Measurements from ENCODE around the gene B4GALT3. TPM values are rescaled to one million over a fixed set of nuclear protein-coding genes. Genes with fewer than 3 reads are reported as not detected.
A peak's percentile ranks its signal among the peaks of the same experiment; 100 is the strongest.

The B4GALT3 gene
- total and polyA plus RNA-seq, 9 of the 15 experiments (the other 6 are each of a cell fraction or from before 2014, with no cell fraction given), result 31.2 to 103 (median 46.1) TPM

DNA sequence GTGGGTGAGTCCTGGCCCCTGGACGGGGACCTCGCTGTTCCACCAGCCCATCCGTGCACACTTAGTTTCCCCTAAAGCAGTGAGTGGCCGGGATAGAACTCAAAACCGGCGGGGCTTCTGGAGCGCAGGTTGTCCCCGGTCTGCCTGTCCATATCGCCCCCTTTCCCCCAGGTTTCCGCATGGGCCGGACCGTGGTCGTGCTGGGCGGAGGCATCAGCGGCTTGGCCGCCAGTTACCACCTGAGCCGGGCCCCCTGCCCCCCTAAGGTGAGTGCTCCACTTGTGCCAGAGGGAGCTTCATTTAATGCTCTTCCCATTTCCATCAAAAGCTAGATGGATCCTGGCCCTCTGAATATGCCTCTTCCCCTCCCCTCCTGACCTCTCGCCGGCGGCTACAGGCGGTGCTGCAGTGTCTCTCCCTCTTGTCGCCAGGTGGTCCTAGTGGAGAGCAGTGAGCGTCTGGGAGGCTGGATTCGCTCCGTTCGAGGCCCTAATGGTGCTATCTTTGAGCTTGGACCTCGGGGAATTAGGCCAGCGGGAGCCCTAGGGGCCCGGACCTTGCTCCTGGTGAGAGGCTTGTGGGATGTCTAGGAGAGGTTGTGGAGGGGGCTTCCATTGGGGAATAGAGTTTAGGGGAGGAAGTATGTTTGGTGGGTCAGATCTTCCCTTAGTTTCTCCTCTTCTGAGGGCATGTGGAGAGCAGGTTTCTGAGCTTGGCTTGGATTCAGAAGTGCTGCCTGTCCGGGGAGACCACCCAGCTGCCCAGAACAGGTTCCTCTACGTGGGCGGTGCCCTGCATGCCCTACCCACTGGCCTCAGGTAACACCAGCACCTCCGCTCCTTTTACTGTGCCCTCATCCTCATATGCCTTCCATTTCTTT is 10.4 kb downstream of the B4GALT3 start (continued):
- TF ChIP-seq ATF6 (CRISPR knock-in tag; IDR thresholded peaks at IDR 0.05) (peak; percentile 78; the same call in 1 of the 2 replicates), GTF2E2 (tag; IDR thresholded peaks at IDR 0.05) (peak; percentile 40; the same call in 1 of the 2 replicates), ZNF224 (CRISPR knock-in tag; IDR thresholded peaks at IDR 0.05) (no peak), RB1 (IDR thresholded peaks at IDR 0.05; ENCODE audit: low read depth) (no peak), FOXK1 (CRISPR knock-in tag; IDR thresholded peaks at IDR 0.05; ENCODE audit: borderline replicate concordance) (0 out of 2 replicates have a peak, but pooled peaks have one; percentile 55), IRF9 (tag; IDR thresholded peaks at IDR 0.05) (no peak), PCBP2 (IDR thresholded peaks at IDR 0.05; ENCODE audit: low read depth, low read length, poor library complexity, severe bottlenecking) (no peak), BACH1 (tag; IDR thresholded peaks at IDR 0.05) (no peak), ZNF766 (CRISPR knock-in tag; conservative IDR thresholded peaks at IDR 0.05) (no peak), BRD4 (IDR thresholded peaks at IDR 0.05) (no peak), KAT8 (IDR thresholded peaks at IDR 0.05; ENCODE audit: low read depth) (no peak), GABPB2 (CRISPR knock-in tag; conservative IDR thresholded peaks at IDR 0.05) (no peak)
- TF ChIP-seq, protein P1, sequence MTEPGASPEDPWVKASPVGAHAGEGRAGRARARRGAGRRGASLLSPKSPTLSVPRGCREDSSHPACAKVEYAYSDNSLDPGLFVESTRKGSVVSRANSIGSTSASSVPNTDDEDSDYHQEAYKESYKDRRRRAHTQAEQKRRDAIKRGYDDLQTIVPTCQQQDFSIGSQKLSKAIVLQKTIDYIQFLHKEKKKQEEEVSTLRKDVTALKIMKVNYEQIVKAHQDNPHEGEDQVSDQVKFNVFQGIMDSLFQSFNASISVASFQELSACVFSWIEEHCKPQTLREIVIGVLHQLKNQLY (CRISPR knock-in tag; conservative IDR thresholded peaks at IDR 0.05), result no peak
- TF ChIP-seq, protein P2, sequence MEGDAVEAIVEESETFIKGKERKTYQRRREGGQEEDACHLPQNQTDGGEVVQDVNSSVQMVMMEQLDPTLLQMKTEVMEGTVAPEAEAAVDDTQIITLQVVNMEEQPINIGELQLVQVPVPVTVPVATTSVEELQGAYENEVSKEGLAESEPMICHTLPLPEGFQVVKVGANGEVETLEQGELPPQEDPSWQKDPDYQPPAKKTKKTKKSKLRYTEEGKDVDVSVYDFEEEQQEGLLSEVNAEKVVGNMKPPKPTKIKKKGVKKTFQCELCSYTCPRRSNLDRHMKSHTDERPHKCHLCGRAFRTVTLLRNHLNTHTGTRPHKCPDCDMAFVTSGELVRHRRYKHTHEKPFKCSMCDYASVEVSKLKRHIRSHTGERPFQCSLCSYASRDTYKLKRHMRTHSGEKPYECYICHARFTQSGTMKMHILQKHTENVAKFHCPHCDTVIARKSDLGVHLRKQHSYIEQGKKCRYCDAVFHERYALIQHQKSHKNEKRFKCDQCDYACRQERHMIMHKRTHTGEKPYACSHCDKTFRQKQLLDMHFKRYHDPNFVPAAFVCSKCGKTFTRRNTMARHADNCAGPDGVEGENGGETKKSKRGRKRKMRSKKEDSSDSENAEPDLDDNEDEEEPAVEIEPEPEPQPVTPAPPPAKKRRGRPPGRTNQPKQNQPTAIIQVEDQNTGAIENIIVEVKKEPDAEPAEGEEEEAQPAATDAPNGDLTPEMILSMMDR (IDR thresholded peaks at IDR 0.05 in 2 of 3, conservative IDR thresholded peaks at IDR 0.05 in 1 of 3; ENCODE audit: insufficient read depth in 2 of 3, low read depth in 1 of 3, low read length in 3 of 3), result 0 out of 6 replicates have a peak, but pooled peaks of 1 of the 3 experiments have one; percentile 13
- TF ChIP-seq, protein P3, sequence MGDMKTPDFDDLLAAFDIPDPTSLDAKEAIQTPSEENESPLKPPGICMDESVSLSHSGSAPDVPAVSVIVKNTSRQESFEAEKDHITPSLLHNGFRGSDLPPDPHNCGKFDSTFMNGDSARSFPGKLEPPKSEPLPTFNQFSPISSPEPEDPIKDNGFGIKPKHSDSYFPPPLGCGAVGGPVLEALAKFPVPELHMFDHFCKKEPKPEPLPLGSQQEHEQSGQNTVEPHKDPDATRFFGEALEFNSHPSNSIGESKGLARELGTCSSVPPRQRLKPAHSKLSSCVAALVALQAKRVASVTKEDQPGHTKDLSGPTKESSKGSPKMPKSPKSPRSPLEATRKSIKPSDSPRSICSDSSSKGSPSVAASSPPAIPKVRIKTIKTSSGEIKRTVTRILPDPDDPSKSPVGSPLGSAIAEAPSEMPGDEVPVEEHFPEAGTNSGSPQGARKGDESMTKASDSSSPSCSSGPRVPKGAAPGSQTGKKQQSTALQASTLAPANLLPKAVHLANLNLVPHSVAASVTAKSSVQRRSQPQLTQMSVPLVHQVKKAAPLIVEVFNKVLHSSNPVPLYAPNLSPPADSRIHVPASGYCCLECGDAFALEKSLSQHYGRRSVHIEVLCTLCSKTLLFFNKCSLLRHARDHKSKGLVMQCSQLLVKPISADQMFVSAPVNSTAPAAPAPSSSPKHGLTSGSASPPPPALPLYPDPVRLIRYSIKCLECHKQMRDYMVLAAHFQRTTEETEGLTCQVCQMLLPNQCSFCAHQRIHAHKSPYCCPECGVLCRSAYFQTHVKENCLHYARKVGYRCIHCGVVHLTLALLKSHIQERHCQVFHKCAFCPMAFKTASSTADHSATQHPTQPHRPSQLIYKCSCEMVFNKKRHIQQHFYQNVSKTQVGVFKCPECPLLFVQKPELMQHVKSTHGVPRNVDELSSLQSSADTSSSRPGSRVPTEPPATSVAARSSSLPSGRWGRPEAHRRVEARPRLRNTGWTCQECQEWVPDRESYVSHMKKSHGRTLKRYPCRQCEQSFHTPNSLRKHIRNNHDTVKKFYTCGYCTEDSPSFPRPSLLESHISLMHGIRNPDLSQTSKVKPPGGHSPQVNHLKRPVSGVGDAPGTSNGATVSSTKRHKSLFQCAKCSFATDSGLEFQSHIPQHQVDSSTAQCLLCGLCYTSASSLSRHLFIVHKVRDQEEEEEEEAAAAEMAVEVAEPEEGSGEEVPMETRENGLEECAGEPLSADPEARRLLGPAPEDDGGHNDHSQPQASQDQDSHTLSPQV (IDR thresholded peaks at IDR 0.05), result peak; percentile 63

Measured in K562 (cell line).